GM12878 (cell line): ENCODE measurements around the gene ID3. TPM values are rescaled to one million over a fixed set of nuclear protein-coding genes. Genes with fewer than 3 reads are reported as not detected.
A peak's percentile ranks its signal among the peaks of the same experiment; 100 is the strongest.

Experiments
- BCLAF1 ChIP-seq: fragments of 450-650 bp; IDR thresholded peaks from 2 replicates; pipeline ENCODE4 v1.6.1; 2017; ENCODE audit warnings: antibody characterized with exemption, mild to moderate bottlenecking, moderate library complexity
- BHLHE40 ChIP-seq, 2 experiments: fragments of 450-650 bp in 1 of 2; IDR thresholded peaks; 2 replicates each; pipeline ENCODE4 v1.6.1; 2011 to 2017; ENCODE audit warnings: low read depth in 2 of 2, borderline replicate concordance in 1 of 2, improper control_type of control experiment in 1 of 2, low read length in 1 of 2, mild to moderate bottlenecking in 1 of 2
- CBFB ChIP-seq: IDR thresholded peaks from 2 replicates; pipeline ENCODE4 v1.6.1; 2016; ENCODE audit warnings: antibody characterized with exemption, low read depth
- CBX5 ChIP-seq: sonication (generic); IDR thresholded peaks from 2 replicates; pipeline ENCODE4 v1.6.1; 2016; ENCODE audit warnings: low read depth, moderate library complexity, mild to moderate bottlenecking, inconsistent platforms
- ETV6 ChIP-seq, 2 experiments: fragments of 450-650 bp in 1 of 2; IDR thresholded peaks in 1 of 2; conservative IDR thresholded peaks in 1 of 2; 2 replicates each; pipeline ENCODE4 v1.6.1; 2014; ENCODE audit warnings: antibody characterized with exemption in 1 of 2, borderline replicate concordance in 1 of 2, low read depth in 1 of 2, mild to moderate bottlenecking in 1 of 2, moderate library complexity in 1 of 2
- KAT2A ChIP-seq: conservative IDR thresholded peaks from 2 replicates; pipeline ENCODE4 v1.6.1; 2011; ENCODE audit warnings: low read depth, low read length; ENCODE audit not compliant: control insufficient read depth
- NBN ChIP-seq: fragments of 450-650 bp; IDR thresholded peaks from 2 replicates; pipeline ENCODE4 v1.6.1; 2016
- NFYB ChIP-seq: IDR thresholded peaks from 2 replicates; pipeline ENCODE4 v1.6.1; 2011; ENCODE audit warnings: low read depth, mild to moderate bottlenecking, low read length, improper control_type of control experiment, moderate library complexity; ENCODE audit not compliant: insufficient read depth
- NRF1 ChIP-seq: conservative IDR thresholded peaks from 2 replicates; pipeline ENCODE4 v1.6.1; 2011; ENCODE audit warnings: mild to moderate bottlenecking, low read depth, low read length, improper control_type of control experiment
- PAX5 ChIP-seq: IDR thresholded peaks from 2 replicates; pipeline ENCODE4 v1.6.1; 2011; ENCODE audit warnings: low read depth, low read length, borderline replicate concordance
- RBBP5 ChIP-seq: fragments of 200-600 bp; sonication (generic); conservative IDR thresholded peaks from 2 replicates; pipeline ENCODE4 v1.6.1; 2016
- RCOR1 ChIP-seq: conservative IDR thresholded peaks from 2 replicates; pipeline ENCODE4 v1.6.1; 2012; ENCODE audit warnings: low read depth, low read length, improper control_type of control experiment
- SP1 ChIP-seq: IDR thresholded peaks from one replicate; pipeline ENCODE4 v1.6.1; 2011; ENCODE audit warnings: low read depth, low read length
- TCF12 ChIP-seq: IDR thresholded peaks from 2 replicates; pipeline ENCODE4 v1.6.1; 2011; ENCODE audit warnings: low read depth, mild to moderate bottlenecking, low read length
- TCF7 ChIP-seq: IDR thresholded peaks from 2 replicates; pipeline ENCODE4 v1.6.1; 2014; ENCODE audit warnings: antibody characterized with exemption, borderline replicate concordance
- ZNF217 ChIP-seq: fragments of 450-650 bp; IDR thresholded peaks from 2 replicates; pipeline ENCODE4 v1.6.1; 2017; ENCODE audit warnings: antibody characterized with exemption, mild to moderate bottlenecking
- polyA plus RNA-seq, 11 experiments: library from polyadenylated mRNA; depleted of rRNA in 4 of 11; unstranded in 6 of 11; stranded (reverse) in 5 of 11; fragments of >200 nt; fragmentation: Nextera tagmentation in 4 of 11; fragmentation: Illumina TruSeq in 1 of 11; extraction: Ambion mirVana in 4 of 11; extraction: Trizol in 1 of 11; gene quantifications; 1 replicate in 1 of 11; 2 replicates in 10 of 11; pipeline versions ENCODE4 v1.2.1 to v1.2.3, GENCODE V29; 2011 to 2016; ENCODE audit warnings: inconsistent platforms in 2 of 11, missing spikeins in 2 of 11, low read depth in 1 of 11
- total RNA-seq, 4 experiments: library from RNA; depleted of rRNA in 3 of 4; stranded (reverse); fragments of >200 nt in 3 of 4; fragmentation: Illumina TruSeq in 1 of 4; extraction: Trizol in 1 of 4; gene quantifications; 2 replicates each; pipeline versions ENCODE4 v1.2.1 to v1.2.3, GENCODE V29; 2013 to 2021
- TF ChIP-seq, protein P1 (sequence below): IDR thresholded peaks from 2 replicates; pipeline ENCODE4 v1.6.1; 2011; ENCODE audit warnings: mild to moderate bottlenecking, low read depth, low read length, moderate library complexity; ENCODE audit not compliant: insufficient replicate concordance
- TF ChIP-seq, protein P2 (sequence below): IDR thresholded peaks from 2 replicates; pipeline ENCODE4 v1.6.1; 2012; ENCODE audit warnings: low read depth, low read length, improper control_type of control experiment
- TF ChIP-seq, protein P3 (sequence below): fragments of 450-650 bp; formaldehyde crosslinking; IDR thresholded peaks from 2 replicates; pipeline ENCODE4 v1.4.0; 2022; ENCODE audit warnings: mild to moderate bottlenecking, moderate library complexity
- TF ChIP-seq, protein P4 (sequence below): fragments of 150-350 bp; IDR thresholded peaks from 2 replicates; pipeline ENCODE4 v1.6.1; 2014; ENCODE audit warnings: mild to moderate bottlenecking, low read depth, low read length

Gene ID3
- total and polyA plus RNA-seq, 10 of the 15 experiments (the other 5 are each of a cell fraction or from before 2014, with no cell fraction given): 42.7 to 475 (median 207) TPM

DNA sequence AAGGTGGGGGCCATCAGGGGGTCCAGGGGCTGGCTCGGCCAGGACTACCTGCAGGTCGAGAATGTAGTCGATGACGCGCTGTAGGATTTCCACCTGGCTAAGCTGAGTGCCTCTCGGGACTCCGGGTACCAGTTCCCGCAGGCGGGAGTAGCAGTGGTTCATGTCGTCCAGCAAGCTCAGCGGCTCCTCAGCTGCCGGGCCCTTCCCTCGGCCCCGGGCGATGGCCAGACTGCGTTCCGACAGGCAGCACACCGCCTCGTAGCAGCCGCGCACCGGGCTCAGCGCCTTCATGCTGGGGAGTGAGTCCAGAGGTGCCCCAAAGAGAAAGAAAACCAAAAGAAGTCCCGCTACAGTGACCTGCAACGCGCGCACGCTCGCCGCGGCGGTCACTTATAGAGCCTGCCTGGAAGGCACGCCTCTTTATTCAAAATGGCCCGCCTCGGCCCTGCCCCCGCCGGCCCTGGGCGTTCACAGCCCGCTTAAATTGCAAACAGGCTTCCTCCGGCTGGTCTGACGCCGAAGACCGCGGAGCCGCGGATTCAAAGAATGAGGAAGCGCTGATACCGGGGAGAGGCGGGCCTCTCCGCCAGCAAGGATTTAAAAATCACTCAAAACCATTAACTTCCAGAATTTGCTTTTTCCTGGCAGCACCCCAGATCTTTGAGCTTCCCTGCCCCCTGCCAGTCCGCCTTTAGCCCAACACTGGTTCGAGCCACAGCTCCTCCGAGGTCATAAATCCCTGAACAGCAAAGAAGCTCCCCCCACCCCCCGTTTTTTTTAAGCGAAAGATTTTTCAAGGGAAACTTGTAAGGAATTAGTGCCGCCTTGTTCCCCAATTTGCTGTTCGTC, at the start of gene ID3 (continued):
- peak; percentile 84 to 89 for TF ChIP-seq BHLHE40 (IDR thresholded peaks at IDR 0.05; ENCODE audit: borderline replicate concordance in 1 of 2, low read depth in 2 of 2, low read length in 1 of 2)
- TF ChIP-seq ZNF217: no peak
- no peak for TF ChIP-seq KAT2A
- TF ChIP-seq CBFB: peak; percentile 96
- no peak for TF ChIP-seq PAX5
- TF ChIP-seq, protein P1, sequence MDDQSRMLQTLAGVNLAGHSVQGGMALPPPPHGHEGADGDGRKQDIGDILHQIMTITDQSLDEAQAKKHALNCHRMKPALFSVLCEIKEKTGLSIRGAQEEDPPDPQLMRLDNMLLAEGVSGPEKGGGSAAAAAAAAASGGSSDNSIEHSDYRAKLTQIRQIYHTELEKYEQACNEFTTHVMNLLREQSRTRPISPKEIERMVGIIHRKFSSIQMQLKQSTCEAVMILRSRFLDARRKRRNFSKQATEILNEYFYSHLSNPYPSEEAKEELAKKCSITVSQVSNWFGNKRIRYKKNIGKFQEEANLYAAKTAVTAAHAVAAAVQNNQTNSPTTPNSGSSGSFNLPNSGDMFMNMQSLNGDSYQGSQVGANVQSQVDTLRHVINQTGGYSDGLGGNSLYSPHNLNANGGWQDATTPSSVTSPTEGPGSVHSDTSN: no peak
- TF ChIP-seq NBN: no peak; the same call in 1 of the 2 replicates
- no peak for TF ChIP-seq BCLAF1
- TF ChIP-seq, protein P2, sequence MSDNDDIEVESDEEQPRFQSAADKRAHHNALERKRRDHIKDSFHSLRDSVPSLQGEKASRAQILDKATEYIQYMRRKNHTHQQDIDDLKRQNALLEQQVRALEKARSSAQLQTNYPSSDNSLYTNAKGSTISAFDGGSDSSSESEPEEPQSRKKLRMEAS: peak; percentile 62; the same call in 1 of the 2 replicates
- TF ChIP-seq, protein P3, sequence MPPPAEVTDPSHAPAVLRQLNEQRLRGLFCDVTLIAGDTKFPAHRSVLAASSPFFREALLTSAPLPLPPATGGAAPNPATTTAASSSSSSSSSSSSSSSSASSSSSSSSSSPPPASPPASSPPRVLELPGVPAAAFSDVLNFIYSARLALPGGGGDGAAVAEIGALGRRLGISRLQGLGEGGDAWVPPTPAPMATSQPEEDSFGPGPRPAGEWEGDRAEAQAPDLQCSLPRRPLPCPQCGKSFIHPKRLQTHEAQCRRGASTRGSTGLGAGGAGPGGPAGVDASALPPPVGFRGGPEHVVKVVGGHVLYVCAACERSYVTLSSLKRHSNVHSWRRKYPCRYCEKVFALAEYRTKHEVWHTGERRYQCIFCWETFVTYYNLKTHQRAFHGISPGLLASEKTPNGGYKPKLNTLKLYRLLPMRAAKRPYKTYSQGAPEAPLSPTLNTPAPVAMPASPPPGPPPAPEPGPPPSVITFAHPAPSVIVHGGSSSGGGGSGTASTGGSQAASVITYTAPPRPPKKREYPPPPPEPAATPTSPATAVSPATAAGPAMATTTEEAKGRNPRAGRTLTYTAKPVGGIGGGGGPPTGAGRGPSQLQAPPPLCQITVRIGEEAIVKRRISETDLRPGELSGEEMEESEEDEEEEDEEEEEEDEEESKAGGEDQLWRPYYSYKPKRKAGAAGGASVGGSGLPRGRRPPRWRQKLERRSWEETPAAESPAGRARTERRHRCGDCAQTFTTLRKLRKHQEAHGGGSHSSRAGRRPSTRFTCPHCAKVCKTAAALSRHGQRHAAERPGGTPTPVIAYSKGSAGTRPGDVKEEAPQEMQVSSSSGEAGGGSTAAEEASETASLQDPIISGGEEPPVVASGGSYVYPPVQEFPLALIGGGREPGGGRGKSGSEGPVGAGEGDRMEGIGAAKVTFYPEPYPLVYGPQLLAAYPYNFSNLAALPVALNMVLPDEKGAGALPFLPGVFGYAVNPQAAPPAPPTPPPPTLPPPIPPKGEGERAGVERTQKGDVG (CRISPR knock-in tag): no peak
- TF ChIP-seq NRF1: peak; percentile 26; the same call in 1 of the 2 replicates
- TF ChIP-seq SP1: peak; percentile 27
- no peak for TF ChIP-seq RBBP5
- TF ChIP-seq CBX5: 0 out of 2 replicates have a peak, but pooled peaks have one; percentile 37
- TF ChIP-seq ETV6 (conservative IDR thresholded peaks at IDR 0.05 in 1 of 2, IDR thresholded peaks at IDR 0.05 in 1 of 2; ENCODE audit: borderline replicate concordance in 1 of 2, low read depth in 1 of 2): no peak
- TF ChIP-seq TCF12: 0 out of 2 replicates have a peak, but pooled peaks have one; percentile 33
- no peak for TF ChIP-seq NFYB
- TF ChIP-seq, protein P4, sequence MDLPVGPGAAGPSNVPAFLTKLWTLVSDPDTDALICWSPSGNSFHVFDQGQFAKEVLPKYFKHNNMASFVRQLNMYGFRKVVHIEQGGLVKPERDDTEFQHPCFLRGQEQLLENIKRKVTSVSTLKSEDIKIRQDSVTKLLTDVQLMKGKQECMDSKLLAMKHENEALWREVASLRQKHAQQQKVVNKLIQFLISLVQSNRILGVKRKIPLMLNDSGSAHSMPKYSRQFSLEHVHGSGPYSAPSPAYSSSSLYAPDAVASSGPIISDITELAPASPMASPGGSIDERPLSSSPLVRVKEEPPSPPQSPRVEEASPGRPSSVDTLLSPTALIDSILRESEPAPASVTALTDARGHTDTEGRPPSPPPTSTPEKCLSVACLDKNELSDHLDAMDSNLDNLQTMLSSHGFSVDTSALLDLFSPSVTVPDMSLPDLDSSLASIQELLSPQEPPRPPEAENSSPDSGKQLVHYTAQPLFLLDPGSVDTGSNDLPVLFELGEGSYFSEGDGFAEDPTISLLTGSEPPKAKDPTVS: no peak
- no peak for TF ChIP-seq TCF7
- no peak for TF ChIP-seq RCOR1
